Stimulated activated CD8-positive, alpha-beta memory T cell treated with anti-CD3 and anti-CD28 coated beads, Interleukin-2, amount 100 ng/mL, for 1 hour (primary cell): ENCODE measurements around the gene CARD9.
A peak's percentile ranks its signal among the peaks of the same experiment; 100 is the strongest.

Source experiments
- DNase-seq, 2 donors: peaks; one replicate each; pipeline ENCODE4 v3.0.0-alpha.2; 2020; ENCODE audit warnings: low read depth in 2 of 2

The CARD9 gene

DNA sequence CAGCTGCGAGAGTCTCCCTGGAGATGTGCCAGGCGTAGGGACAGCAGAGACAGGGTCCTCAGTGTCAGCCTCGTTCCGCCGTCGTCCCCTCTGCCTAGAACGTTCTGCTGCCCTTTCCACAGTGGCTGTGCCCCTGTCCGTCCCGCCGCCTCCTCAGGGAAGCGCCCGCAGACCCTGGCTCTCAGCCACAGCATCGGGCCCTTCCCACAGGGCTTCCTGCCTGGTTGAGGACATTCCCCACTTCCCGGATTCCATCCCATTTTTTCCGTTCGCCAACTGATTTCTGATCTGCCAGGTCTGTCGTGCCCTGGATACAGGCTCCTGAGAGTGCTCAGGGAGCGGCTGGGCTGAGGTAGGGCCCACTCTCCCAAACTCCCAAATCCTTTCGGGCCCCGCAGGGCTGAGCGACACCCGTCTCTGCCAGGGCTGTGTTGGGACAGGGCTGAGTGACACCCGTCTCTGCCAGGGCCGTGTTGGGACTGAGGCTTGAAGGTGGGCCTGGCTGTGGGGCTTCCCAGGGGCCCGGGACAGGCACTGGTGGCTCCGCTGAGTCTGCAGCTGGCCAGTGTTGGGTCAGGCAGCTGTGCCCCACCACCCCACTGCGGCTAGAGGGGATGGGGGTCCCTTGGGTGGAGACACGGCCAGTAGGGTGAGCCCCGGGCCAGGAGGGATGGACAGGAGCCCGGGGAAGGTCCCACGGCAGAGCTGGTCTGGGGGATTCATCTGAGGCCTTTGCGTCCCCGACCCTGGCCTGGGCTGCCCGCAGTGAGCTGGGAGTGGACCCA lies 25.8 kb downstream of the CARD9 start:
- no peak for DNase-seq

- no peak for DNase-seq
These were observed 26.5 kb downstream of the CARD9 start for GRCh38 chr9:136346927-136347465.

- no peak for DNase-seq
These were observed 27.4 kb downstream of the CARD9 start for GRCh38 chr9:136346157-136346481.

- no peak for DNase-seq
These were observed 27.9 kb downstream of the CARD9 start for GRCh38 chr9:136345281-136346156.

GRCh38 chr9:136344544-136345280 lies 28.8 kb downstream of the CARD9 start:
- no peak for DNase-seq

DNA sequence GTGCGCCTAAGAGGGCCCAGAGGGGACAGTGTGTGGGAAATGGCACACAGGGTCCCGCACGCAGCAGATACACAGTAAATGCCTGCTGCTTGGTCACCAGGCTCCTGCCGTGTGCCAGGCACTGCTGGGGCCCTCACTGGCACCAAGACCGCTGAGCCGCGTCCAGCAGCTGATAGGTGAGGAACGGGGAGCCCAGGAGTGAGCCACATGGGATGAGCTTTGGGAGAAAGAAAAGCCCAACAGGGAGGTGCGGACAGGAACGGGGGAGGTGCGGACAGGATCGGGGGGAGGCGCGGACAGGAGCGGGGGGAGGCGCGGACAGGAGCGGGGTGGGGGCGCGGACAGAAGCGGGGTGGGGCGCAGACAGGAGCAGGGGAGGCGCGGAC lies 29.6 kb downstream of the CARD9 start:
- DNase-seq, result no peak

DNA sequence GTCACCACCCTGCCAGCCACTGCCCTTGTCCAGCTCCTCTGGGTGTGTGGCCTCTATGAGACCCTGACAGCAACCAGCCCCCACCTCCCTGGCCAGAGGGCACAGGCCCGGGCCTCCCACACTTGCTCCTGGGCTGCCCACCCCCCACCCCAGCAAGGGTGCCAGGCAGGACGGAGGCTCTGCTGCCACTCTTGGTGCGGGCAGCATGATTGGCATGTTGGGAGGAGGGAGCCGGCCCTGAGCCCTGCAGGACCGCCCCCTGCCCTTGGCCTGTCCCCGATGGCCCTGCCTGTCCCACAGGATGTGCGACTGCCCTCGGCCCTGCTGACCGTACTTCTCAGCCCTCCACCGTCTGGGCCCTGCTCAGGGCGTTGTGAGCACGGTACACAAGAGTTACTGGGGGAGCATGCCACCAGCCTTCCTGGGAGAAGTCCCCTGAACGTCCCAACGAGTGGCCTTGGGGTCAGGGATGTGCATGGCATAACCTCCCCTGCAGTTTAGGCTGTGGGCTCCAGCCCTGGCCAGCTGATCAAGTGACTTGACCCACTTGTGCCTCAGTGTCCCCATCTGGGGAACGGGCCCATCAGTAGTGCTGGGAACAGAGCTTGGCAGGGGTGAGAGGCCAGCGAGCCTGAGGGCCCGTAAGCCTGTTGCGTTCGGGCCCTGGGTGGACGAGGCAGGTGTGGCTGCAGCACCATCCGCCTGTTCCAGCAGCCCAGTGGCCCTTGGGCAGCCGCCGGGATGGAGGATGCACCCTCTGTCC lies 30.2 kb downstream of the CARD9 start:
- no peak for DNase-seq

DNA sequence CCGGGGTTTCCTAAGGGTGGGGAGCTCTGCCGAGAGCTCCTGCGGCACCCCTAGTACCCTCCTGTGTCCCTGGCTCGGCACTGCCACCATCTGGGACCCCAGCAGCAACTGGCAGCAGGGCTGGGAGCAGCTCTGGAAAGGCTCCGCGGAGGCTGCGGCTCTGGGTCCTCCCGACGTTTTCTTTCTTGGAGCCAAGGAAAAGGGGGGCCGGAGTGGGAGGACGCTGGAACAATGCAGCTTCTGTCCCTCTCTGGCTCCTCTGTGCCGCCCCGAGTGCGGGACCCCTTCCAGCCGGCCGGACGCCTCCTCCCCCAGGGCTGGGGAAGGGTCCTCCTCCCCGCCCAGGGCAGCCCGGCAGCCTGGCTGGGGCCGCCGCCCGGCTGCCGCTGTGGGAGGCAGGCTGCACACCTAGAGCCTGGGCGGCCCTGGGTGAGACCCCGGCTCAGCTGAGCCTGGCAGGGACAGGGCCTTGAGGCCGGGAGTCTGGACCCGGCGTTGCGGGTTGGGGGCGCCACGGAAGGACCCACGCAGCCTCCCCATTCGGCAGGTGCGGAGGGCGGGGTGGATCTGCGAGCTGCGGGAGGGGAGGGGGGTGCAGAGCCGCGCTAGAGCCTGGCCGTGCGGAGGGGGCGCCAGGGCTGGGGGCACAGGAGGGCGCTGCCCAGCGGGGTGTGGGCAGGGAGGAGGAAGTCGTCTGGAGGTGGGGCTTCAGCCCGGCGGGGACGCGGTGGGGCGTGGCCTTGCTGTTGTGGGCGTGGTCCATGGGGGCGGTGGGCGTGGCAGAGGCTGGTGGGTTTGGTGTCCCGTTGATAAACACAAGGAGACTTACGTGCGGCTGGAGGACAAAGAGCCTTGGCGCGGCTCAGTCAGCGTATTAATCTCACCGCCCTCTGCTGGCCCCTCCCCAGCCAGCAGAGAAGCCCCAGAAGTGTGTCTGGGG lies 31.0 kb downstream of the CARD9 start:
- peak; percentile 19 to 45 for DNase-seq

GRCh38 chr9:136341769-136342168 lies 31.7 kb downstream of the CARD9 start:
- DNase-seq, result no peak

- DNase-seq, result no peak
These were observed 32.3 kb downstream of the CARD9 start for GRCh38 chr9:136341042-136341655.

GRCh38 chr9:136340356-136341041 lies 33.0 kb downstream of the CARD9 start:
- no peak for DNase-seq

GRCh38 chr9:136339958-136340310 lies 33.5 kb downstream of the CARD9 start:
- DNase-seq, result no peak

DNA sequence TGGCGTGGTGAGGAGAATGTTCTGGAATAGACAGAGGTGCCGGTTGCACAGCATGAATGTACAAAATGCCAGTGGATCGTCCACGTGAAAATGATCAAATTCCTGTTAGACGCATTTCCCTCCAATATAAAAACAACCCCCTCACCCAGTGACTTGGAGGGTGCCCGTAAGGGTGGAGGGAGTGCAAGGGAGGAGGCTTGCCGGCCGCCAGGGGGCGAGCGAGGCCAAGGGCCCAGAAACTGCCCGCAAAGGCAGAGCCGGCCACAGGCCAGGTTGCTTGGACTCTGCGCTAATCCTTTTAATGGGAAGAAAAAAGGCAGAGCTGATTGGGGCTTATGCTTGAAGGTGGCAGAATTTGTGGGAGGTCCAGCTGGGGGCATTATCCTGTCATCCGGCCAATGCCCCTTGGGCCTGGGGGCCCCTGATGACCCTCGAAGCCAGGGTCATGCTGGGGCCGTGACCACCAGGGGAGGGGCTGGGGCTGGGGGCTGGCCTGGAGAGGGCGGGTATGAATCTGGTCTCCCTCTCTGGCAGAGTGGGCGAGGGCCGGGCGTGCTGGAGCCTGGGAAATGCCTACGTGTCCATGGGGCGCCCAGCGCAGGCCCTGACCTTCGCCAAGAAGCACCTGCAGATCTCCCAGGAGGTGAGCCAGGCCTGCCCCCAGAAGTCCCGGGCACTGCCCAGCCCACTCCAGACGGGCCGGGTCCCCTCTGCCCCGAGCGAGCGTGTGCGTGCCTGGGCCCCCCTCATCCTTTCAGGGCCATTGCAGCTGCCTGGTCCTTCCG lies 34.1 kb downstream of the CARD9 start:
- DNase-seq, result no peak

- no peak for DNase-seq
These were observed 35.0 kb downstream of the CARD9 start for GRCh38 chr9:136338511-136338910.

DNA sequence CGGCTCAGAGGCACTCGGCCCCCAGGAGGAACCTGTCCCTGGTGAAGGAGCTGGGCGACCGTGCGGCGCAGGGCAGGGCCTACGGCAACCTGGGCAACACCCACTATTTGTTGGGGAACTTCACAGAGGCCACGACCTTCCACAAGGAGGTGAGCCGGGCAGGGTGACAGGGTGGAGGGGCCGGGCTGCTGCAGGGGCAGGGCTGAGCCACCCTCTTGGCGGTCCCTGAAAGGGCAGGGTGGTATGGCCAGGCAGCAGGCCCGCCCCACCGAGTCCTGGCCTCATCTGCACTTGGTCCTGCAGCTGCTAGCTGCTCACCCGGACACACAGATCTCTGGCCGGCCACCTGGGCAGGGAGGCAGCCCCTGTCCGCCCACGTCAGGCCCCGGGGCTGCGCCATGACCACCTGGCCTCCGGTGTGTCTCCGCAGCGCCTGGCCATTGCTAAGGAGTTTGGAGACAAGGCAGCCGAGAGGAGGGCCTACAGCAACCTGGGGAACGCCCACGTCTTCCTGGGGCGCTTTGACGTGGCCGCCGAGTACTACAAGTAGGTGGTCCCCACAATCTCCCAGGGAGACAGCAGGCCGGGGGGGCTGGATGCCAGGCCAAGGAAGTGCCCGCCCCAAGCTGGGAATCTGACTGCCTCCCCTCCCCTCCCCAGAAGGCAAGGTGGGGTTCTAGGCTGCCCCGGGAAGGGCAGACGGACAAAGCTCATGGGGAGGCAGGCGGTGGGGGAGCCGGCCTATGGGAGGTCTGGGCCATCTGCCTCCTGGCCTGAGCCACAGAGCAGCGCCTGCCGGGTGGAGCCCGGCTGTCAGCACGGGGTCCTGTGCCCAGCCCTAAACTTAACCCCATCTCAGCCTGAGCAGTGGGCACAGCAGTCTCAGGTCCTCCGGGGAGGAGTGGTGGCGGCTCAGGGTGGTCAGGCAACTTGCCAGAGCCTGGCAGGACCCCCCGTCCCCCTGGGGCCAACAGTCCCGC lies 35.8 kb downstream of the CARD9 start:
- DNase-seq, result no peak

DNA sequence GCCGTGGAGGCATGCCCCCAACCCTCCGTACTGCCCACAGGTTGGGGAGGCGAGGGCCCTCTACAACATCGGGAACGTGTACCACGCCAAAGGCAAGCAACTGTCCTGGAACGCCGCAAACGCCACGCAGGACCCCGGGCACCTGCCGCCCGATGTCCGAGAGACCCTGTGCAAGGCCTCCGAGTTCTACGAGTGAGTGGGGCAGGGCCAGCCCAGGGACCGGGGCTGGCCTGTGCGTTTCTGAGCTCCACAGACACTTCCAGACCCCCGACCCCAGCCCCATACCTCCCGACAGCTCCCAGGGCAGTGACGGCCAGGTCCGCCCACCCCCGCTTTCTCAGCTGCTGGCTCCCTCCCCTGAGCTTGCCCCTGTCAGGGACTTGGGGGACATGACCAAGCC lies 36.6 kb downstream of the CARD9 start:
- DNase-seq, result no peak

DNA sequence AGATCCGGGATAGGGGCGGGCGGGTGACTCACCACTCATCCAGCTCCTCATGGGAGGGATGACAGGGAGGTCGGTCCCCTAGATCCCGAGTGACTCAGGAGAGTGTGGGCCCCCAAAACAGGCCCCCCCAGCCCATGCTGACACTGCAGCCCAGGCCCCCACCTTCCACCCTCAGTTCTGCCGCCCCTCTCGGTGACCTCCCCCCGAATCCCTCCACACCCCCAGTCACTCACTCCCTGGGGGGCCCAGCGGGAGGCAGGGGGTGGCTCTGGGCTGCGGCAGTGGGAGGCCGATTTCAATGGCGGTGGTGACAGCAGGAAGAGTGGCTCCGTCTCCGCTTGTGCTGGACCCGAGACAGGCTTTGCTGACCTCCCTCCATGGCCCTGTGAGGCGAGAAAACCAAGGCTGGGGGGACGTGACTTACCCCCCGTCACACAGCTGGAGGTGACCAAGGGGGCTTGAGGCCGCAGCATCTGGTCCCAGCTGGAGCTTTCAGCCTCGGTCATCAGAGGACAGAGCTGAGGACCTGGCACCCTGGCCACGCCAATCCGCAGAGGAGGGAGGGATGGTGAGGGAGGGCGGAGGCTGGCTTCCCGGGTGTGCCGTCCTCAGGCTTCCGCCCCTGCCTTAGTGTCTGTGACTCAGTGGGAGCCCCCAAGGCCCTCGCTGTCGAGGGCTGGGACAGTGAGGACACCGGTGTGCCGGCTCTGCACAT lies 37.2 kb downstream of the CARD9 start:
- DNase-seq, result no peak
